22Rv1 (cell line): ENCODE measurements around the gene SUPT20H.

Experiments
- CTCF ChIP-seq: fragments of 450-650 bp; IDR thresholded peaks from 2 replicates; pipeline ENCODE4 v1.5.1; 2017; ENCODE audit warnings: mild to moderate bottlenecking
- ZFX ChIP-seq: fragments of 450-650 bp; IDR thresholded peaks from 2 replicates; pipeline ENCODE4 v1.6.1; 2017; ENCODE audit warnings: antibody characterized with exemption, borderline replicate concordance

DNA sequence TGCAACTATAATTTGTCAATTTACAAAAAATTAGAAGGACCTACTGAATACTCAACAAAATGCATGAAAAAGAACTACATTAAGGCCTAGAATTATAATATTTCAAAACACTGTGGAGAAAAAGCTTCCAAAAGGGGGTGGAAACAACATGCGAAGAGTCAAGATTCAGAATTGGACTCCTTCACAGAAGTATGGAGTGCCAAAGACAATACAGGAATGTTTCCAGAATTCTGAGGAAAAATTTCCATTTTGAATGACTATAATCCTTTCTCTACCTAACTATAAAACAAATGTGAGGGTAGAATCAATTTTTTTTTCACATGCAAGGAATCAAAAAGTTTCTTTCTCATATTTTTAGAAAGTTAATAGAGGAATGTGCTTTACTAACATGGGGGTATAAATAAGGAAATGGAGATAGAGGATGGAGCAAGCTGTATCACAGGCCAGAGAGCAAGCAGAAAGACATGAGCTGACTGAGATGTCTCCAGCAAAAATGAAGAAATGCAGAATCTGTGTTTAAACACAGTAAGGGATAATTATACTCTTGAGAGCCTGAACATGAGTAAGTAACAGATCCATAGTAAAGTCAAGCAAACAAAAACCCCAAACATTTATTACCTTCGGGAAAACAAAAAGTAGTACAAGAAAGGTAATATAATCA, 99.9 kb downstream of the SUPT20H start:
- no peak for TF ChIP-seq CTCF
- TF ChIP-seq ZFX = no peak
